Measurements from ENCODE around the gene SMAP1.

GRCh38 chr6:70717038-70717801 lies 49.5 kb downstream of the SMAP1 start:
- no peak for TF ChIP-seq REST (IDR thresholded peaks at IDR 0.05; ENCODE audit: insufficient read depth in 1 of 2, low read depth in 2 of 2, low read length in 2 of 2)
- no peak for TF ChIP-seq TAF1 (IDR thresholded peaks at IDR 0.05; ENCODE audit: borderline replicate concordance, insufficient read depth, low read length)
- no peak for TF ChIP-seq POLR2AphosphoS5 (IDR thresholded peaks at IDR 0.05; ENCODE audit: low read depth, low read length)
- no peak for TF ChIP-seq SIN3A (IDR thresholded peaks at IDR 0.05; ENCODE audit: borderline replicate concordance, insufficient read depth, low read length)
- TF ChIP-seq FOXP2 (optimal IDR thresholded peaks at IDR 0.05; ENCODE audit: borderline replicate concordance, extremely low read depth, extremely low read length, insufficient read depth): no peak

All from PFSK-1 (cell line).